ENCODE measurements around the gene AGBL4. TPM values are rescaled to one million over a fixed set of nuclear protein-coding genes. Genes with fewer than 3 reads are reported as not detected.

The AGBL4 gene
- total and polyA plus RNA-seq, 7 donors, result 0.09 to 0.36 (median 0.16) TPM; not detected in 4

GRCh38 chr1:48746906-48747305 lies 1276.8 kb downstream of the AGBL4 start:
- intact Hi-C loops (cut with DNase I), result no loop called here
- no peak overlapping the region for H3K27ac ChIP-seq
- H3K27me3 ChIP-seq, result no peaks in the 10 kb centered on the region
- no peak for TF ChIP-seq POLR2AphosphoS5 (IDR thresholded peaks at IDR 0.05)
- TF ChIP-seq POLR2A (IDR thresholded peaks at IDR 0.05), result no peak
- TF ChIP-seq EP300 (IDR thresholded peaks at IDR 0.05), result no peak
- no peak for TF ChIP-seq CTCF (IDR thresholded peaks at IDR 0.05)
- H3K9me3 ChIP-seq, result no peaks in the 10 kb centered on the region
- DNase-seq, result no peak
- 86 to 94% methylated on average over 5 of the region's 5 CpGs for WGBS, 2 donors
- H3K36me3 ChIP-seq, result peaks cover 0 to 52% (median 0%) of the 10 kb centered on the region in 4 donors
- no peak overlapping the region for H3K4me3 ChIP-seq
- H3K4me1 ChIP-seq, result peaks cover 0 to 8% (median 1%) of the 10 kb centered on the region in 4 donors

- intact Hi-C loops (cut with DNase I), result no loop called here
- H3K9me3 ChIP-seq, result no peaks in the 10 kb centered on the region
- no peaks in the 10 kb centered on the region for H3K27me3 ChIP-seq
- 76 to 93% methylated on average over 2 of the region's 2 CpGs for WGBS, 2 donors
- H3K4me1 ChIP-seq, result no peaks in the 10 kb centered on the region
- H3K4me3 ChIP-seq, result no peak overlapping the region
- H3K36me3 ChIP-seq, result peaks cover 0 to 63% (median 0%) of the 10 kb centered on the region in 4 donors
- H3K27ac ChIP-seq, result no peak overlapping the region
- no peak for DNase-seq
- TF ChIP-seq POLR2AphosphoS5 (IDR thresholded peaks at IDR 0.05), result no peak
- TF ChIP-seq EP300 (IDR thresholded peaks at IDR 0.05), result no peak
- TF ChIP-seq POLR2A (IDR thresholded peaks at IDR 0.05), result no peak
- no peak for TF ChIP-seq CTCF (IDR thresholded peaks at IDR 0.05)
These were observed 1279.7 kb downstream of the AGBL4 start for GRCh38 chr1:48744032-48744431.

DNA sequence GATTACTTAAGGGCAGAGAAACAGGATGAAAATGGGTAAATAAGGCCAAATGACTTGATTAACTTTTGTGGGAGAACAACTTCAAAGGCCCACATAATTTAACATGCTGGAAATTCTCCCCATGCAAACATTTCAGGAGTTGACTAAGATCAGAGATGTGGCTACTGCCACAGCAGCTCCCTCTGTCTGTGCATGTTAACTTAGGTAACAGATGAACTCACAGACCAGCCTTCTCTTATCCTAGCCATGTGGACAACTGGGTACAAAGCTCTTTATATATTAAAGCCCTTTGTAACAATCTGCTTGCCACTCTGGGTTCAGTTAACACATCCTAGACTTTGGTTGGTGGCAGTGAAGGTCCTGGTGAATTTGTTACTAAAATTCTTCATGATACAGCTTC lies 1280.3 kb downstream of the AGBL4 start:
- no peak overlapping the region for H3K27ac ChIP-seq

DNA sequence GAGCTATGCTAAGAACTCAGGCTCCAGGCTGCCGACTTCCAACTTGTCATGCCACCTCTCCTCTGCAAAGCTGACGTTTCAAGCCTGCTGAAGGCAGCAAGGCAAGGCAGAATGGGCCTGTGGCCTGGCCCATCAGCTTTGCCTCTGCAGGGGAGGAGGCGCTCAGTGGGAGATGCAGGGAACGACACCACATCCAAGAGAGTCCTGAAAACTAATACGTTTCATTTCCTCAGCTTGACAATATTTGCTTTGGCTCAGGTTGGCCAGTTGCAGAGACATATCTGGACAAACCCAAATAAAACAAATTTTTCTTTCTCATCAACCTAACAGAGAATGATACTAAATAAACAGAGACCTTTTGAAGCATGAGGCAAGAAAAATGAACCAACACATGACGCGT lies 1282.4 kb downstream of the AGBL4 start:
- Histone ChIP-seq H3K36me3 (peaks cover 0 to 62% (median 2%) of the 10 kb centered on the region in 4 donors), H3K27ac (no peak overlapping the region), H3K9me3 (no peaks in the 10 kb centered on the region), H3K27me3 (no peaks in the 10 kb centered on the region), H3K4me3 (no peak overlapping the region), H3K4me1 (no peaks in the 10 kb centered on the region)
- TF ChIP-seq EP300 (IDR thresholded peaks at IDR 0.05) (no peak), POLR2A (IDR thresholded peaks at IDR 0.05) (no peak)
- 89 to 93% methylated on average over 7 of the region's 7 CpGs for WGBS, 2 donors
- no peak for DNase-seq
- intact Hi-C loops (cut with DNase I), result no loop called here

More for the DNA sequence above, 1280.3 kb downstream of the AGBL4 start:
- Histone ChIP-seq H3K36me3 (peaks cover 0 to 60% (median 0%) of the 10 kb centered on the region in 4 donors), H3K27me3 (no peaks in the 10 kb centered on the region), H3K4me3 (no peak overlapping the region), H3K9me3 (no peaks in the 10 kb centered on the region), H3K4me1 (no peaks in the 10 kb centered on the region)
- intact Hi-C loops (cut with DNase I), result no loop called here
- TF ChIP-seq CTCF (IDR thresholded peaks at IDR 0.05) (no peak), POLR2AphosphoS5 (IDR thresholded peaks at IDR 0.05) (no peak), EP300 (IDR thresholded peaks at IDR 0.05) (no peak), POLR2A (IDR thresholded peaks at IDR 0.05) (no peak)
- DNase-seq, result no peak

DNA sequence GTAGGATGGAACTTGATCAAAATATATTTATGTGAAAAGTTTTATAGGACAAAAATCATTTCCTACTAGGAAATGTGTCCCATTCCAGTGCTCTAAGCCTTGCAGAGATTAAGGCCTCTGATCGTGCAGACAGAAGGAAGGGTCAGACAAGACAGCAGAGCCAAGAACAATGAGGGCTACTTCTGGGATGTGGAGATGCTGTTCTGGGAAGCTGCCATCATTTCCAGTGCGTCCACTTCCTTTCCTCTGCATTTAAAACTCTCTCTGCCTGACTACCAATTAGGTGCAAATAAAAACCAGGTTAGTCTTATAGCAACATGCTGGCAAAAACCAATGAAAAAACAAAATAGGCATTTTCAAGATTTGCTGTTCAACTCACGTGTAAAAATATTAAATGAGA lies 1283.1 kb downstream of the AGBL4 start:
- no peaks in the 10 kb centered on the region for H3K27me3 ChIP-seq
- H3K4me3 ChIP-seq, result no peak overlapping the region
- 85 to 86% methylated on average over 3 of the region's 3 CpGs for WGBS, 2 donors
- no peak overlapping the region for H3K27ac ChIP-seq
- intact Hi-C loops (cut with DNase I), result no loop called here
- DNase-seq, result no peak
- H3K4me1 ChIP-seq, result no peaks in the 10 kb centered on the region
- peaks cover 0 to 70% (median 6%) of the 10 kb centered on the region in 4 donors for H3K36me3 ChIP-seq
- no peaks in the 10 kb centered on the region for H3K9me3 ChIP-seq
- TF ChIP-seq POLR2AphosphoS5 (IDR thresholded peaks at IDR 0.05) (no peak), EP300 (IDR thresholded peaks at IDR 0.05) (no peak), CTCF (IDR thresholded peaks at IDR 0.05) (no peak), POLR2A (IDR thresholded peaks at IDR 0.05) (no peak)
